ENCODE measurements around the gene MAP4K2.

MAP4K2 gene

GRCh38 chr11:64750361-64751054, 52.5 kb downstream of the MAP4K2 start:
- H3K27me3 Mint-ChIP-seq = no peaks in the 10 kb centered on the region
- peaks cover 10% of the 10 kb centered on the region for H3K4me1 Mint-ChIP-seq (ENCODE audit: low read depth)
- H3K9me3 Mint-ChIP-seq = no peaks in the 10 kb centered on the region
- no peak overlapping the region for H3K4me3 Mint-ChIP-seq
- H3K27ac Mint-ChIP-seq = no peak overlapping the region
- intact Hi-C loops (cut with micrococcal nuclease) = no loop called here
- peaks cover 57% of the 10 kb centered on the region for H3K36me3 Mint-ChIP-seq (ENCODE audit: low read depth)

GRCh38 chr11:64747961-64748665, 54.9 kb downstream of the MAP4K2 start:
- Mint-ChIP-seq H3K36me3 (ENCODE audit: low read depth) (peaks cover 39% of the 10 kb centered on the region), H3K4me1 (ENCODE audit: low read depth) (peaks cover 26% of the 10 kb centered on the region), H3K4me3 (no peak overlapping the region), H3K27ac (no peak overlapping the region), H3K9me3 (no peaks in the 10 kb centered on the region), H3K27me3 (peaks cover 7% of the 10 kb centered on the region)
- intact Hi-C loops (cut with micrococcal nuclease) = no loop called here

- intact Hi-C loops (cut with micrococcal nuclease) = no loop called here
Measured at GRCh38 chr11:64746486-64746885, 56.5 kb downstream of the MAP4K2 start.

GRCh38 chr11:64745521-64746328, 57.3 kb downstream of the MAP4K2 start:
- H3K27ac Mint-ChIP-seq = peak overlapping the region; percentile 93
- peaks cover 10% of the 10 kb centered on the region for H3K27me3 Mint-ChIP-seq
- intact Hi-C loops (cut with micrococcal nuclease) = no loop called here
- no peaks in the 10 kb centered on the region for H3K9me3 Mint-ChIP-seq
- H3K36me3 Mint-ChIP-seq (ENCODE audit: low read depth) = peaks cover 15% of the 10 kb centered on the region
- H3K4me1 Mint-ChIP-seq (ENCODE audit: low read depth) = peaks cover 40% of the 10 kb centered on the region
- H3K4me3 Mint-ChIP-seq = peak overlapping the region; percentile 88

More at GRCh38 chr11:64746486-64746885, 56.5 kb downstream of the MAP4K2 start:
- Mint-ChIP-seq H3K9me3 (no peaks in the 10 kb centered on the region), H3K36me3 (ENCODE audit: low read depth) (peaks cover 23% of the 10 kb centered on the region), H3K27me3 (peaks cover 10% of the 10 kb centered on the region), H3K4me3 (no peak overlapping the region), H3K4me1 (ENCODE audit: low read depth) (peaks cover 35% of the 10 kb centered on the region), H3K27ac (peak overlapping the region; percentile 93)

- peaks cover 10% of the 10 kb centered on the region for H3K27me3 Mint-ChIP-seq
- H3K4me3 Mint-ChIP-seq = peak overlapping the region; percentile 88
- intact Hi-C loops (cut with micrococcal nuclease) = no loop called here
- H3K9me3 Mint-ChIP-seq = no peaks in the 10 kb centered on the region
- H3K36me3 Mint-ChIP-seq (ENCODE audit: low read depth) = peaks cover 10% of the 10 kb centered on the region
- peaks cover 40% of the 10 kb centered on the region for H3K4me1 Mint-ChIP-seq (ENCODE audit: low read depth)
- H3K27ac Mint-ChIP-seq = peak overlapping the region; percentile 93
Measured at GRCh38 chr11:64745189-64745520, 57.9 kb downstream of the MAP4K2 start.

- Mint-ChIP-seq H3K9me3 (no peaks in the 10 kb centered on the region), H3K36me3 (ENCODE audit: low read depth) (peaks cover 8% of the 10 kb centered on the region), H3K27ac (peak overlapping the region; percentile 93), H3K4me1 (ENCODE audit: low read depth) (peaks cover 40% of the 10 kb centered on the region), H3K27me3 (peaks cover 10% of the 10 kb centered on the region), H3K4me3 (peak overlapping the region; percentile 88)
- intact Hi-C loops (cut with micrococcal nuclease) = loop anchor here (5.0 kb wide), 1 partner anchor 33 kb away; the partner anchor contains the start of gene SF1
Measured at GRCh38 chr11:64744544-64745188, 58.3 kb downstream of the MAP4K2 start.

- Mint-ChIP-seq H3K9me3 (no peaks in the 10 kb centered on the region), H3K36me3 (ENCODE audit: low read depth) (peaks cover 16% of the 10 kb centered on the region), H3K27me3 (peaks cover 10% of the 10 kb centered on the region), H3K4me3 (peak within 1 kb of the TSS; percentile 88), H3K27ac (peak within 1 kb of the TSS; percentile 93), H3K4me1 (ENCODE audit: low read depth) (peaks cover 40% of the 10 kb centered on the region)
- intact Hi-C loops (cut with micrococcal nuclease) = loop anchor here (5.0 kb wide), 1 partner anchor 33 kb away; the partner anchor contains the start of gene SF1
Measured at GRCh38 chr11:64743591-64744543, 59.1 kb downstream of the MAP4K2 start, which contains the start of gene RASGRP2. TSS of gene RASGRP2 (minus strand) at chr11:64744142. CDS start at chr11:64742866, 1,276 bp downstream.

GRCh38 chr11:64742889-64743590, 60.0 kb downstream of the MAP4K2 start:
- Mint-ChIP-seq H3K4me1 (ENCODE audit: low read depth) (peaks cover 40% of the 10 kb centered on the region), H3K36me3 (ENCODE audit: low read depth) (peaks cover 17% of the 10 kb centered on the region), H3K4me3 (peak overlapping the region; percentile 72), H3K27me3 (peaks cover 10% of the 10 kb centered on the region), H3K9me3 (no peaks in the 10 kb centered on the region), H3K27ac (no peak overlapping the region)
- intact Hi-C loops (cut with micrococcal nuclease) = loop anchor here (5.0 kb wide), 1 partner anchor 34 kb away; the partner anchor contains the start of gene SF1

GRCh38 chr11:64742087-64742888, 60.7 kb downstream of the MAP4K2 start:
- no peaks in the 10 kb centered on the region for H3K9me3 Mint-ChIP-seq
- intact Hi-C loops (cut with micrococcal nuclease) = loop anchor here (5.0 kb wide), 1 partner anchor 35 kb away; the partner anchor contains the start of gene SF1
- H3K27ac Mint-ChIP-seq = peak overlapping the region; percentile 40
- peaks cover 10% of the 10 kb centered on the region for H3K27me3 Mint-ChIP-seq
- peak overlapping the region; percentile 72 for H3K4me3 Mint-ChIP-seq
- H3K36me3 Mint-ChIP-seq (ENCODE audit: low read depth) = peaks cover 25% of the 10 kb centered on the region
- H3K4me1 Mint-ChIP-seq (ENCODE audit: low read depth) = peaks cover 40% of the 10 kb centered on the region

GRCh38 chr11:64741375-64742086, 61.5 kb downstream of the MAP4K2 start:
- intact Hi-C loops (cut with micrococcal nuclease) = loop anchor here (5.0 kb wide), 1 partner anchor 36 kb away; the partner anchor contains the start of gene SF1
- Mint-ChIP-seq H3K9me3 (no peaks in the 10 kb centered on the region), H3K4me3 (peak overlapping the region; percentile 72), H3K27me3 (peaks cover 10% of the 10 kb centered on the region), H3K4me1 (ENCODE audit: low read depth) (peaks cover 40% of the 10 kb centered on the region), H3K36me3 (ENCODE audit: low read depth) (peaks cover 32% of the 10 kb centered on the region), H3K27ac (peak overlapping the region; percentile 40)

- Mint-ChIP-seq H3K27ac (no peak overlapping the region), H3K27me3 (peaks cover 10% of the 10 kb centered on the region), H3K9me3 (no peaks in the 10 kb centered on the region), H3K4me1 (ENCODE audit: low read depth) (peaks cover 24% of the 10 kb centered on the region), H3K4me3 (no peak overlapping the region), H3K36me3 (ENCODE audit: low read depth) (peaks cover 43% of the 10 kb centered on the region)
- intact Hi-C loops (cut with micrococcal nuclease) = loop anchor here (5.0 kb wide), 1 partner anchor 37 kb away; the partner anchor contains the start of gene SF1
Measured at GRCh38 chr11:64739871-64740270, 63.1 kb downstream of the MAP4K2 start.
